HG03139 (cell line): ENCODE measurements around the gene TMEM132D.

Experiments
- ATAC-seq: cut with Tn5 transposase; IDR thresholded peaks from one replicate; pipeline ENCODE4 v1.9.1; 2021; ENCODE audit not compliant: unreplicated experiment

The TMEM132D gene

GRCh38 chr12:129827102-129827865 is 76.5 kb downstream of the TMEM132D start:
- no peak for ATAC-seq

DNA sequence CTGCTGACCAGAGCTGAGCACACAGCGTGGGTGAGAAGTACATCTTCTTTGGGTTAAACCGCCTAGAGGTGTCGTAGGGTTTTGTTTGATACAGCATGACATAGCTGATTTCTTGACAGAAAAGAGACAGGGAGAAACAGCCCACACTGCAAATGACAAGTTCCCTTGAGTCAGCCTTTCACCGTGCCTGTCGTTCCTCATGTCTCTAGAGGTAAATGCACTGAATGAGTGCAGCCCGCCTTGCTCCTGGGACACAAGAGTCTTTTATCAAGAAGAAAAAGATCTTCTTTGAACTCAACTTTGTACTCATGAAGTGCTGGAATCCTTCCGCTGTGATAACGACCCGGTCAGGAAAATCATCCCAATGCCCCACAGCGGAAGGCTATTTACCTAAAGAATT is 77.6 kb downstream of the TMEM132D start:
- ATAC-seq, result no peak

- ATAC-seq, result no peak
These were observed 78.5 kb downstream of the TMEM132D start for GRCh38 chr12:129825316-129825715.

DNA sequence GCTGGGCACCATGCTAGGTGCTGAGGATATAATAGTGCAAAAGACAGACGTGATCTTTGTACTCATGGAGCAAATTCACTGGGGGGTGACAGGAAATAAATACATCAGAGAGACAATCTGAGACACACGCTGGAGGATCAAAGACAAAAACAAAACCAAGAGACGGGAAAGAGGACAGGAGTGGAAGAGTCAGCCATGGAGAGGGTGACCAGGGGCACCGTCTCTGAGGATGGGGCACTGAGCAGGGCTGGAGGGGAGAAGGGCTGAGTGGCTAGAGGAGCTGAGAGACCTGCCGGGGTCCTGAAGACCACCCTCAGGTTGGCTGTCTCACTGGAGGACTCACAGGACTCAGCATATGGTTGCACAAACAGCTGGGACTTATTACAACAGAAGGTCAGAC is 81.9 kb downstream of the TMEM132D start:
- ATAC-seq, result no peak

GRCh38 chr12:129819391-129819790 is 84.4 kb downstream of the TMEM132D start:
- no peak for ATAC-seq

DNA sequence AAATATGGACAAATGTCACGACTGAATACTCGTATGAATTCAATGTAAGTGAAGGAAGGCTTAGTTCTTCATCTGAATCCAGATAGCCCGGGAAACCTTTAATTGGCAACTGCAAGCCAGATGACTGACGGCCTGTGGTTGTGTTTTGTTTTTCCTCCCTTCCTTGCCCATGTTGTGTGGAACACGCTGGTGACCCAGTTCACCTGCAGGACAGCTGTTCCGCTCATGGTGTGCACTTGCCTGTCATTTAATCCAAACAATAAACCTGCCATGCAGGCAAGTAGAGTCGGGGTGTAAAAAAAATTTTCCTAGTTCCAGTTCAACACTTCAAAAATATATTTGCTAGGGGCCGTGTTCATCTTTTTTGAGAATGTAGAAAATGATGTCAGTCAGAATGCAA is 88.0 kb downstream of the TMEM132D start:
- ATAC-seq, result no peak

GRCh38 chr12:129811963-129812362 is 91.9 kb downstream of the TMEM132D start:
- ATAC-seq, result no peak

DNA sequence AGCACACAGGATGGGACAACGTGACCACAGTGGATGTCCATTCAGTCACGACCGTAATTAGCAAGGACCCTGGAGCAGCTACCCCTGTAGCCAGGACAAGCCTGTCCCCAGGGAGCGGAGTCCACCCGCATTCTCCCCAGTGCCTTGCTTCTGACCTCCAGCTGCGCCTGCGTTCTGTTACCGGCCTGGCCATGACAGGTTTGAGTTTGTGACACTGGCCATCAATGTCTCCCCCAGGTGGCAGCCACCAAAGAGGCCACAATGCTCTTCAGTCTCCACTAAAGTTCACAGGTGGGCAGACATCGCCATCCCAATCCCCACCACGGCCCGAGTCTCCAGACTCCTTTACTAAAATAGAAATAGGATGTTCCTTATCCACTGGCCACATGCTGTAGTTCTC is 96.7 kb downstream of the TMEM132D start:
- ATAC-seq, result no peak

- no peak for ATAC-seq
These were observed 112.4 kb downstream of the TMEM132D start for GRCh38 chr12:129791396-129791795.

DNA sequence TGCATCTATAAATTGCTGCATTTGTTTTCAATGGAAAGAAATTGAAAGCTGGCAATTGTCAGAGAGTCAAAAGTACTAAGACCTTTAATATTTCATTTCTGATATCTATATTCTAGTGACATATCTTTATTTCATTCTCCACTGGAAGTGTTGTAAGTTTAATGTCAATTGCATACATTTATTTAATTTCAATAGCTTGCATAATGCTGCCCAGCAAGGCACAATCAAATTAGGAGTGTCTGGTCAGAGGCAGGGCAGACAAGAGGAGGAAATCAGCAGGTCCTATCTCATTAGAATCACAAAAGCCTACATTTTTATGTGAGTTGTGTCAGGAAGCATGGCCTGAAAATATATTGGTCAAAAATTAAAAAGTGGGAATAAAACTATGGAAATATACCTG is 112.9 kb downstream of the TMEM132D start:
- no peak for ATAC-seq

- ATAC-seq, result no peak
These were observed 113.5 kb downstream of the TMEM132D start for GRCh38 chr12:129790331-129790730.

GRCh38 chr12:129789921-129790320 is 113.9 kb downstream of the TMEM132D start:
- ATAC-seq, result no peak

DNA sequence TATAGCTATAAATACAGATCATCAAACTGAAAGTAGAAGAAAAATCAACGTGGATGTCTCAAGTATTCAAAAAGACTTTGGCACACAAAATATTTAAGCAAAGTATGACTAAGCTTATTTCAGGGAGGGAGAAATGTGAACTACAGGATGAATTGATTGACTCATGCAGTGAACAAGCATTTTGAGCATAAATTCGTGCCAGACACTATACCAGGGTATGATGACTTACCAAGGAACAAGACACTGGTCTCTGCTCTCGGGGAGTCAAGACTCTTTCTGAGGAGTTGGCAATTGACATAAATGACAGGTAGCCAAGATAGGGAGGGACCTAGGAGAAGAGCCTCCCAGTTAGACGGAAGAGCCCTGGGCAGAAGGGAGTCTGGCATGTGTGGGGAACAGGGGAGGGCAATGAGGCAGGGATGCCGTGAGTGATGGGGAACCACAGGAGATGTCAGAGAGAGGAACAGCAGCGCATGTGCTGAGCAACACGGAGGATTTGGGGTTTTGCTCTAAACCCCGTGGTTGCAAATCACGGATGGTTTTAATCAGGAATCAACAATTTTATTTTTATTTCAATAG is 115.2 kb downstream of the TMEM132D start:
- ATAC-seq, result no peak

GRCh38 chr12:129779989-129780388 is 123.8 kb downstream of the TMEM132D start:
- ATAC-seq, result no peak

DNA sequence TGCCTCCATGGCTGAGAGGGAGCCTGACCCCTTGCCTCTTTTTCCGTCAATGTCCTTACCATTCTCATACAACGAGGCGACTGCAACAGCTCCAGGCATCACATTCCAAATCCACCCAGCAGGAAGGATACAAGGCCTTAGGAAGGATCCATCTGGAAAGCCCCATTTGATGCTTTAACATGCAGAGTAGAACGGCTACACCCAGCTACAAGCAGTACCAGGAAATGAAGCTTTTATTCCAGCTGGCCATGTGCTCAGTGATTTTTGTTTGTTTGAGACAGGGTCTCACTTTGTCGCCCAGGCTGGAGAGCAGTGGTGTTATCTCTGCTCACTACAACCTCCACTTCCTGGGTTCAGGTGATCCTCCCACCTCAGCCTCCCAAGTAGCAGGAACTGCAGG is 124.8 kb downstream of the TMEM132D start:
- no peak for ATAC-seq

DNA sequence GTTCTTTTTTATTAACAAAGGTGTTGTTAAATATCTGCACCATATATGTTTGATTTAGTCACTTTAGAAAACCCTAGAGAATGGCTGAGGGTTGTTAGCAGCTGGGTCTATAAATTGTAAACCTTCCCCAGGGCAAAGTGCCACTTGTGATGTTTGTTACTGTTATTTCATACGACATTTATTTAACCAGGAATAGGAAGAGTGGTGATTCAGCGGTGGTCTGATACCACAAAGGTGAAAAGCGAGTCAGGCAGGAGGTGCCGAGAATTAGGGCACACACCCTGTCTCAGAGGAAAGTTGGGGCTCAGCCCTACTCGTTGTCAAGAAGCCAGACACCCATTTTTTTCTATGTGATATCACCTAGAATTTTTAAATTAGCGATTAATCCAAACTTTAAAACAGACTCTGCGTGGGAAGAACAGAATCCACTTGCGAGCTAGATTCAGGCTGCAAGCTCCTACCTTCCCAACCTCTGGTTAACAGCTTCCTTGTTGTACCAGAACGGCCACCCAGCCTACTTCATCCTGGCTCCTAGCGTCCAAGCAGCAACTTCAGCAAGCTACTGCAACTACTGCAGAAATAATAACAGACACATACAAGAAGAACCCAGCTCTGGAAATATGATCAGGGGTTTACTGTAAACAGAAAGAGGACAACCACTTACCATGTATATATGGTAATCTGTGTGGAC is 126.7 kb downstream of the TMEM132D start:
- ATAC-seq, result no peak

GRCh38 chr12:129772501-129773493 is 131.0 kb downstream of the TMEM132D start:
- ATAC-seq, result no peak

GRCh38 chr12:129771238-129771637 is 132.6 kb downstream of the TMEM132D start:
- ATAC-seq, result no peak

DNA sequence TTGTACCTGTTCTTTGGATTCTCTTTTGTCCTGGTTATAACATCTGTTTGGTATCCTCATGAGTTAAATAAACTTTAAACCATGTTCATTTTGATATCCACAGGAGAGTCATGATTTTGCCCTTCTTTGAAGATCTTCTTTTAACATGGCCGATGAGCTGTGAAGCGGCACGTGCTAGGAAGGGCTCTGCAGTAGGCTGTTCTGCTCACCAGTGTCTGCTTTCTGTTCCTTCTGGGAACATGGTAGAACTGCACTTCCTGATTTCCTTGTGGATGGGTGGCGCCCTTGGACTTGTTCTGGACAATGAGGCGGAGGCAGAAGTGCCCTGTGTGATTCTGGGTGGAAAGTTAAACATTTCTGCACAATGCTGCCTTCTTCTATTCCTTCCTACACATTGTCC is 138.1 kb downstream of the TMEM132D start:
- ATAC-seq, result no peak

GRCh38 chr12:129762436-129762835 is 141.4 kb downstream of the TMEM132D start:
- no peak for ATAC-seq

- ATAC-seq, result no peak
These were observed 150.2 kb downstream of the TMEM132D start for GRCh38 chr12:129753586-129753985.
